HG03558 (cell line): ENCODE data around the gene ZNF732.
"Not testable (repeated sequence)": the region's sequence is repeated elsewhere in the genome, so short reads cannot be mapped to it uniquely, and the experiment has no call there.

Experiments
- ATAC-seq: cut with Tn5 transposase; IDR thresholded peaks from one replicate; pipeline ENCODE4 v1.9.1; 2021; ENCODE audit warnings: moderate number of reproducible peaks; ENCODE audit not compliant: unreplicated experiment; ENCODE audit errors: extremely low read depth

ZNF732 gene

DNA sequence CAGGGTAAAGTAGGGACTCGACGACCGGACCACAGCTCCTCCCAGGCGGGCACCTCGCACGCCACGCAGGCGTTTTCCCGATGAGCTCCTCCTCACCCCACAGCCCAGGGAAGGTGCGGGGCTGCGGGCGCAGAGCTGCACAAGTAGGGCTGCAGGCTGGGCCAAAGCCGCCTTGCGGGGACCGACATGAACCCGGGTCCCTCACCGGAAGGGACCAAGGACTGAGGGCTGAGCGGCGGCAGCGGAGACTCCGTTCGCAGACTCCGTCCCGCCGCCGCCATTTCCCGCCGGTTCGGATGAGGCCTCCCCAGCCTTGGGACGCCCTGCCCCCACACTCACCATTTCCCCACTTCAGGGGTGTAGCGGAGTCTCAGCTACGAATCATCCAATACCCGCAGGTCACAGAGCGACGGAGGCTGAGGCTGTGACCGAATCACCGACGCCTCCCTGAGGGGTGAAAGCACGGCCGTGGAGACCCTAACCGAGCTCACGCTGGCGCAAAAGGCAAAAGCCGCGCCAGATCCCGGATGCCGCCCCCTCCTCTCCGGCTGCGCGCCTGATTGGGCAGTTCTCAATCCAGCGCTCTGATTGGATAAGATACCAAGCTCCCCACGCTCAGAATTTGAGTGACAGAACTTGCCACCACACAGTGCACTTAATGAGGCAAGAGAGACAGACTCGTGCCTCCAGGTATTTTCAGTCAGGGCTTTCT lies at the start of gene ZNF732:
Gene ZNF732 (minus strand): TSS at position 506 of the 712 bp plus-strand sequence. CDS start 164 bp downstream, at position 342.
- no peak for ATAC-seq

DNA sequence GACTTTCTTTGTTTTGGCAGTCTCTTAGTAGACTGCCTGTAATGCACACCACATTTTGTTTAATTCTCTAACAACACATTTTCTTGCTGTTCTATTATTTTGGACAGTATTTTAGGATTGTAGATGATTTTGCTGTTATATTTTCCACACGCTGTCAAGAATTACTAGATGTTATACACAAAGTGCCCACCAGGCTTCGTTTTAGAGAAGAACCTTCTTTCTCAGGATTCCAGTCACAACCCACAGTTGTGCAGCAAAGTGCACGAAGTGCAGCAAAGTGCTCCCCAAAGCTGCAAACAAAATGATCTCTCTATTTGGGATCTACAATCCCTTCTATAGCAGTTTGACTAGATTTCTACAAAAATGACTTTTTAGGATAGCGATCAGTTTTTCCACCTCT lies 34.7 kb upstream of the ZNF732 start:
- no peak for ATAC-seq

DNA sequence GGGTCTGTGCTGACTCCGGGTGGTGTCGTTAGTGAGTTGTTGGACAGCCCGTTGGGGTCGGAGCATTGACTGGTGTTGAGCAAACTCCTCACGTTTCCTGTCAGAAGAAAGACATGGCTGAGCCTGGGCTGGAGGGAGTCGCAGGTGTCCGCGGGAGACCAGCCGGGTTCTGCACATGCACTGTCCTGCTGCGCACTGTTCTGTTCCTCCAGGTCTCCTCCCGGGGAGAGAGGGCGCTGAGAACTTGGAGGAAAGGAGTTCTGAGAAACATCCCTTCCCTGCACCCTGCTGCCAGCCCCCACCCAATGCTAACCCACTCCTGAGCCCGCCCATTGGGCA lies 33.5 kb upstream of the ZNF732 start:
- ATAC-seq, result no peak

DNA sequence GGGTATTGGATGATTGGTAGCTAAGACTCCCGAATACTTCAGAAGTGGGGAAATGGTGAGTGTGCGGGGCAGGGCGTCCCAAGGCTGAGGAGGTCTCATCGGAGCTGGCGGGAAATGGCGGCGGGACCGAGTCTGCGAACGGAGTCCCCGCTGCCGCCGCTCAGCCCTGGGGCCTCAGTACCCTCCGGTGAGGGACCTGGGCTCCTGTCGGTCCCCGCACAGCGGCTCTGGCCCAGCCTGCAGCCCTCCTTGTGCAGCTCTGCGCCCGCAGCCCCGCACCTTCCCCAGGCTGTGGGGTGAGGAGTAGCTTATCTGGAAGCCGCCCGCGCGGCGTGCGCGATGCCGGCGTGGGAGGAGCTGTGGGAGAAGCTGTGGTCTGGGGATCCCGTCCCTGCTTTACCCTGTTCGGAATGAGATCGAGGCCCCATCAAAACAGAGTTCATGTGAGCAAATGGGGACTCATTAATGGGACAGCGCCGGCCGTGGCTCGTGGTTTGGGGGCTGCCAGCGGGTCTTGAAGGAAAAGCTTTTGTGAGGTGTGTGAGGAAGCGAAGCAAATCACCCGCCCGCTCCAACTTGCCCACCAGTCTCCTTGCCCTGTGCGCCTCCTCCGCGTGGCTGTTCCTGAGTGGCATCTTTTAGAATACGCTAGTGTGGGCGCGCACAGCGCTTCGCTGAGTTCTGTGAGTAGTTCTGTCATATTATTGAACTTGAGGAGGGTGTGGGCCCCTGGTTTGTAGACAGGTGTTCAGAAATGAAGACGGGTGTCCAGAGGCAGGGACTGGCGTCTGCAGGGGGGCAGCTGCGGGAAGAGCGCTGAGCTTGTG lies 32.9 kb upstream of the ZNF732 start:
- ATAC-seq, result peak; percentile 4

DNA sequence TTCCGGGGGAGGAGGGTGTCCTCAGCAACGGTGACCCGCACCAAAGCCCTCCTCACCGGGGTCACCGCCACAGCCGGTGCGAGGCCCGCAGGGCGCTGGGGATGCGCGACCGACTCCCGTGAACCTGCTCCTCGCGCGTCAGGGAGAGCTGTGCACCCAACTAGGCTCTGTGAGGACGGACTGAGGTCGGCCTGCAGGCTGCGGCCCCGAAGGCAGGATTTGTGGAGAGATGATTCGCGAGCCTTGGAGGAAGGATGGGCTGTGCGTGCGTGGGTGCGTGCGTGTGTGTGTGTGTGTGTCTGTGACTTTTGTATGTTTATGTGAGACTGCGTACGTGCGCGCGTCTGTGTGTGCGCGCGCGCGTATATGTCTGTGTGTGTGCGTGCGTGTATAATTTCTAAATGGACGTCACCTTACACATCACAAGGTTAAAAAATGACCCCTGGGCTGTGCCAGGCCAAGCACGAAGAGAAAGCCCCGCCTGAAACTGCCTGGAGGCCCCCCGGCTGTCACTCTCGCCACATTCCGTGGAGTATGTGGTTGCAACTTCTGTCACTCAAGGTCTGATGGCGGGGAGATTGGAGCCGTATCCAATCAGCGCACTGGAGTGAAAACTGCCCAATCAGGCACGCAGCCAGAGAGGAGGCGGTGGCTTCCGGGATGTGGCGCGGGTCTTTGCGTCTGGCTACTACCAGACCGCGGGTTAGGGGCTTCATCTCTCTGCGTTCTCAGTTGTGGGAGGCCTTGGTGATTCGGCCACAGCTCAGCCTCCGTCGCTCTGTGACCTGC lies 32.1 kb upstream of the ZNF732 start, which contains the start of gene ZNF141:
Gene ZNF141 (plus strand): TSS at position 672 of the 789 bp plus-strand sequence. CDS start 170 bp downstream, outside the sequence.
- peak; percentile 91 for ATAC-seq

DNA sequence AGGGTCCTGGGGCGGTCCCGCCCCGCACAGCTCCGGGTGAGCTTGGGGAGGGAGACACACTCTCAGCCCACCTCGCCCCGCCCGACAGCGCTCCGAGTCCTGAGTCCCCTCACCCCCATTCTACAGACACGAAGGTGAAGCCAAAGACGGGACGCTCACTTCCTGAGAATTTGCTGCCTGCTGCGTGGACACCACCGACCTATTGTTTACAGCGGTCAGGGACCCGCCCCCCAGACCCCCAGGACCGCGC lies 31.5 kb upstream of the ZNF732 start:
- ATAC-seq, result no peak

DNA sequence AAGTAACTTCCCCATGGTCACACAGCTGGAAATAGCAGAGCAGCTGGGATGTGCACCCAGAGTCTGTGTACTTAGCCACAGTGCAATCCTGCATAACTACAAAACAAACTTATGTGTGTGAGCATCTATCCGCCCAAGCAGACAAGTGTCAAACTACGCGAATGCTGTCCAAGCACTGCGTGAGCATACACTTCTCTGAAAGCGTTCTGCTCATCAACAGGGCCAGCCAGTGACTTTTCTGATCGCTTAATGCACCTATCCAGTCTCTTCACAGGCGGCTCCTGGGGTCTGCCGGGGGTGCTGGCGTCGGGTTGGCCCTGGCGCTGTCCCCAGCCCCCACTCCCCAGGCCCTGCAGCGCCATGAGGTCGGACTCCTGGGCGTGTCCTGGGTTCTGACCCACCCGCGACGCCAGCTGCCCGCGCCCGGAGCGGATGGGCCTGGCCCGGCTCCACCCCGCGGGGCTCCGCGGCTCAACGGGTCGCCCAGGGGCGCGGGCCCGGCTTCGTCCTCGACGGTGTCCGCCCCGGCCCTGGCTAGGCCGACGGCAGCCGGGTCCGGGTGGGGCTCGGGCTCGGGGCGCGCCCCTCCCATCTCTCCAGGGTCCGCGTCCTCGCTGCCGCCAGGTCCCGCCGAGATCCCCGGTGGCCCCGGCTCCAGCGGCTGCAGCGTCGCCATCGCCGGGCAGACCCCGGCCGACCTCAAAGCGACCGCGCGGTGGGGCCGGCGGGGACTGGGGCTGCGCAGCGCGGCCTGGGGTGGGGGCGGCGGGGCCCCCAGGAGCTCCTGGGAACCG lies 31.0 kb upstream of the ZNF732 start:
- no peak for ATAC-seq

DNA sequence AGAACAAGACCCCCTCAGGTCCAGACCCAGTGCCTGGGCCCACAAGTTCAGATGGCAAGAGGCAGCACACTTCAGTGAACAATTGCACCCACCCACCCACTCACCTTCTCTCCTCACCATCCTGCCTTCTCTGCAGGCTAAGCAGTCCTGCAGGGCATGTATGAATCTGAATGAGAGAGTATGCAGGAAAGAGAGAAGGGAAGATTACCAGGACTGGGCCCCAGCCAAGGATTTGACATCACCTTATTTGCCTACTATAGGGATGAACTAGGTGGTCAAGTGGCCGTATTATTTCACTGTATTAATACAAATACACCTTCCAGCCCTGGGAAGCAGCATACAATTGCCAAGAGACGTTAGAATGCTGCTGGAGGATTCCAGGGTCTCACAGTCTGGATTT lies 30.2 kb upstream of the ZNF732 start:
- ATAC-seq, result no peak

DNA sequence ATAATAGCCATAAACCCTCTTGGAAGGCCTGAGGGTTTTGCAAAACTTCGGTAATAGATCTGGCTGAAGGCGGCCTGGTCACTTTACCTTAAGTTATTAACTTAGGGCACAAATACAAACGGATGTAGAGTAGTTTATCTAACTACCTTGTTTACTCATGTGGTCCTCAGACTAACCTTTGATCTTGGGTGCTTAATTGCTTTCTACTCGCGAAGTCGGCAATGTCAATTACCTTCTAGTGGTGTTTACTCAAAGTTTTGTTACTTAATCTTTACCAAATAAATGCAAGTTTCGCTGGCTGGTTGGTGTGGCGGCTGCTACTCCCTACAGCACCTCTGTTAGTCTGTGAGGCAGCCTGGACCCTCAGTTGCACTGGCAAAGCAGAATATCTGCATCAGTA lies 23.5 kb upstream of the ZNF732 start:
- no peak for ATAC-seq

DNA sequence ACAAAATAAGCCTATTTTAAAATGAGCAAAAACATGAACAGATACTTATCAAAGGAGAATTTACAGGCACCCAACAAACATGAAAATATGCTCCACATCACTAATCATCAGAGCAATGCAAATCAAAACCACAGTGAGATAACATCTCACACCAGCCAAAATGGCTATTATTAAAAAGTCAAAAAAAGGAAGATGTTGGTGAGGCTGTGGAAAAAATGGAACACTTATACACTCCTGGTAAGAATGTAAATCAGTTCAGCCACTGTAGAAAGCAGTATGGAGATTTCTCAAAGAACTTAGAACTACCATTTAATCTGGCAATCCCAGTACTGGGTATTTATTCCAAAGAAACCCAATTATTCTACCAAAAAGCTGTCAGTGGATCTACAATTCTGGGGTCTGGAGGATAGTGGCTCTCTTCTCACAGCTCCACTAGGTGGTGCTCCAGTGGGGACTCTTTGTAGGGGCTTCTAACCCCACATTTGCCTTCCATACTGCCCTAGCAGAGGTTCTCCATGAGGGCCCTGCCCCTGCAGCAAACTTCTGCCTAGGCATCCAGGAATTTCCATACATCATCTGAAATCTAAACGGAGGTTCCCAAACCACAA lies 9.1 kb upstream of the ZNF732 start:
- ATAC-seq, result no peak

DNA sequence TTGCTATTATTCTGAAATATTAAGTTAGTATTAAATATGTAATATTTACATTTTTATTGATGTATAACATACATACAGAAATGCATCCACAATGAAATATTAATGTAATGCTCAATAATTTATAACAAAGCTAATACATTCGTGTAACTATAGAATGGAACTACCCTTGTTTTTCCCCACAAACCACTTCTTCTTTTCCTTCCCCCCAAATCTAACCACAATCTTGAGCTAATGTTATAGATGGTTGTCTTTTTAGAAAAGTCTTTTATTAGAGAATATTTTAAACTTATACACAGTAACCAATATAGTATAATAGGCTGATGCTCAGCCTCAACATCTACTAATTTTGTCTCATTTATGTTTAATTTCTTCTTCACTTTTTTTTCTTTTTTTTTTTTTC lies 4.5 kb upstream of the ZNF732 start:
- ATAC-seq, result no peak

DNA sequence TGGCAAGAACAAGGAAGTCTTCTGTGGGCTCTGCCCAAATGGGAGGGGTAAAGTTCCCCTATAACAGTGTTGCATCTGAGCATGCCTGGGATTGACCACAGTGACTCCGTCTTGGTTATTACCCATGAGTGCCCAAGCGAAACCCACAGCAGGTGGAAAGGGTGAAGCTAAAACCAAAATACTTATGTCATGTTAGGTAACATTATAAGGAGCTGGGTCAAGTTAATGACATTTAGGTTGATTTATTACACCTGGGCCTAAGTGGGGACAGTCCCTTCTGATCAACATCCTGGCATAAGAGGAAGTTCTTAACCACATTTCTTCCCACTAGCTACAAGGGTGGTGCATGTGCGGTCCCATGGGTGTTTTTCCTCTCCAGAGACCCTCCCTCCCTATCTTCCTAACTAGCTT lies 1.3 kb upstream of the ZNF732 start:
- ATAC-seq, result peak; percentile 65

DNA sequence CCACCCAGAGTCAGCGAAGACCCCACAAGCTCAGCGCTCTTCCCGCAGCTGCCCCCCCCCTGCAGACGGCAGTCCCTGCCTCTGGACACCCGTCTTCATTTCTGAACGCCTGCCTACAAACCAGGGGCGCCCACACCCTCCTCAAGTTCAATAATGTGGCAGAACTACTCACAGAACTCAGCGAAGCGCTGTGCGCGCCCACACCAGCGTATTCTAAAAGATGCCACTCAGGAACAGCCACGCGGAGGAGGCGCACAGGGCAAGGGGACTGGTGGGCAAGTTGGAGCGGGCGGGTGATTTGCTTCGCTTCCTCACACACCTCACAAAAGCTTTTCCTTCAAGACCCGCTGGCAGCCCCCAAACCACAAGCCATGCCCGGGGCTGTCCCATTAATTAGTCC lies 758 bp downstream of the ZNF732 start:
- not testable (repeated sequence) for ATAC-seq

DNA sequence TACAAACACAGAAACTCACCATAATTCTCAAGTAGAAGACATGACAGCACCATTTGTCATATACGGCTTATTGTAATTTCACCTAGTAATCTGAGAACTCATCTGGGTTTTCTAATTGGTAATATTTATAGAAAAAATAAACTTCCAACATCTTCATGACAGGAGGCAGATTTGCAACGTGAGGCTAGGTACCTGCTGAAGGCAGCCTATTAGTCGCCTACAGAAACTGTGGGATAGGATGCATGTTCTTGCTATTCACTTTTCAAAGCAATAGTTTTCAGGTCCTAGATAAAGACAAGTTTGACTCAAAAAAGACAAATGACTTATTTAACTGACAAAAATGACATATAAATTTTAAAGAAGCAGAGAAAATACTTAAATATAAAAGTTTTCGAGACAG lies 2.9 kb downstream of the ZNF732 start:
- ATAC-seq, result no peak

DNA sequence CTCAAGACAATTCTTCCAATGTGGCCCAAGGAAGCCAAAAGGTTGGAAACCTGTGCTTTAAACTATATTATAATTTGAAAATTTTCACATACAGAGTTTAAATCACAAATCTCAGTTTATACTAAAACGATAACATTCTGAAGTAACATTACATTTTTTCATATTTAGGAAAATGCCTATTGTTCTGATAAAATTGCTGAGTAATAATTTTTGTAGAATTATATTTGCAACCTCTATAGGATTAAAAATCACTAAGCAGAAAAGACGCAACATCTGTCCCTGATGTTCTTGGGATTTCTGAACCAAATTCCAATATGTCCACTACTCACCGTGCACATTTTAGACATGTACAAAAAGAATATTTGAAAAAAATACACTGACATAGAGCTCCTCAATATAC lies 10.5 kb downstream of the ZNF732 start:
- ATAC-seq, result no peak

DNA sequence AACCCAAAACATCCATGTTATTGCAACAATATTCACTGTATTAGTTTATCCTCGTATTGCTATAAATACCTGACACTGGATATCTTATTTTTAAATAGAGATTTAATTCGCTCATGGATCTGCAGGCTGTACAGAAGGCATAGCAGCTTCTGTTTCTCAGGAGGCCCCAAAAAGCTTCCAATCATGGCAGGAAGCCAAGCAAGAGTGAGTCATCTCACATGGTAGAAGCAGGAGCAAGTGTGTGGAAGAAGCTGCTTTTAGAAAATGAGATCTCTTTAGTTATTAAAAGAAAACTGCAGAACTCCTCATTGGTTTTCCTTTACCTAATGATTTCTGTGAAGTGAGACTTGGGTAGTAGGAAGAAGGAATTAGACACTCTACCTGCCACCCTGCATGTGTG lies 16.4 kb downstream of the ZNF732 start:
- ATAC-seq, result no peak

DNA sequence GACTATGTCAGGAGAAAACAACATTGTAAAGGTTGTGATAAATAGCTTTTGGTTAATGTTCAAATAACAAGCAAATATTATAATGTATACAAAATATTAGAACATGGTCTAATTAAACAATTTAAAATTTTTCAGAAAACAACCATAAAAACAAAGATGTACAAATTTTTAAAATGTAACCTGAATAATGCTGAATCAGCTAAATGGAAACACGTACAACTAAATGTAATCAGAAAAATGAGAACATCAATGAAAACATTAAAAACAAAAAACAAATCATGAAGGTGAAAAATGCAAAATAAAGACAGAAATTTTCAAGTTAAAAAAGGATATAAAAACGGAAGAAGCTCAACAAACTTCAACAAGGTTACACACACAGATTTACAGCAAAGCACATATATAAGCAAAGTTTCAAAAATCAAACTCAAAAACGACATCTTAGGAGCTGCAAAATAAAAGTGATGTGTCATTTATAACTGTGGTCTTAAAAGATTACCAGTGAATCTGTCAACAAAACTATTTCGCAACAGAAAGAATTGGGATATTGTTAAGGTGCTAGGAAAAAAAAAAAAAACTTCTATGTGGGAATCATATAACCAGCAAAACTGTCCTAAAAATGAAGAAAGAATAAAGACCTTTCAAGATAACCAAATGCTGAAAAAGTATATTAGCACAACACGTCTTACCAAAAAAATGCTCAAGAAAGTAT lies 31.8 kb downstream of the ZNF732 start:
- ATAC-seq, result no peak

DNA sequence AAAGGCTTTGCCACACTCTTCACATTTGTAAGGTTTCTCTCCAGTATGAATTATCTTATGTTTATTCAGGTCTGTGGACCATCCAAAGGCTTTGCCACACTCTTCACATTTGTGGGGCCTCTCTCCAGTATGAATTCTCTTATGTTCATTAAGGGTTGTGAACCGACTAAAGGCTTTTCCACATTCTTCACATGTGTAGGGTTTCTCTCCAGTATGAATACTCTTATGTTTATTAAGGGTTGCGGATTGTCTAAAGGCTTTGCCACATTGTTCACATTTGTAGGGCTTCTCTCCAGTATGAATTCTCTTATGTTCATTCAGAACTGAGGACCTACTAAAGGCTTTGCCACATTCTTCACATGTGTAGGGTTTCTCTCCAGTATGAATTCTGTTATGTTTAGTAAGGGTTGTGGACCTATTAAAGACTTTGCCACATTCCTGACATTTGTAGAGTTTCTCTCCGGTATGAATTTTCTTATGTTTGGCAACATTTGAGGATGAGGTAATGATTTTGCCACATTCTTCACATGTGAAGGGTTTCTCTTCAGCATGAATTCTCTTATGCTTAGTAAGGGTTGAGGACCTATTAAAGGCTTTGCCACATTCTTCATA lies 33.7 kb downstream of the ZNF732 start:
- ATAC-seq, result no peak

DNA sequence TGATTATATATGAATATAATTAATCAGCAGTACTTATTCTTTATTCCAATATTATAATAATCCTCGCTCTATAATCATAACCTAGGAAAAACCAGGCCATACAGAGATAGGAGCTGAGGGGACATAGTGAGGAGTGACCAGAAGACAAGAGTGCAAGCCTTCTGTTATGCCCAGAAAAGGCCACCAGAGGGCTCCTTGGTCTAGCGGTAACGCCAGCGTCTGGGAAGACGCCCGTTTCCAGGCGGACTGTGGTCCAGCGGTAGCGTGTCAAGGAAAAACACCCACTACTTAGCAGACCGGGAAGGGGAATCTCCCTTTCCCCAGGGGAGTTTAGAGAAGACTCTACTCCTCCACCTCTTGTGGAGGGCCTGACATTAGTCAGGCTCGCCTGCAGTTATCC lies 46.0 kb downstream of the ZNF732 start:
- not testable (repeated sequence) for ATAC-seq
